C4-2B (cell line): ENCODE results near the gene HYAL2.

Experiments used
- CTCF ChIP-seq: fragments of 450-650 bp; conservative IDR thresholded peaks from 2 replicates; pipeline ENCODE4 v1.5.1; 2017; ENCODE audit warnings: mild to moderate bottlenecking
- ZFX ChIP-seq: fragments of 450-650 bp; IDR thresholded peaks from 2 replicates; pipeline ENCODE4 v1.6.1; 2017

GRCh38 chr3:50352781-50353180, 30.2 kb upstream of the HYAL2 start:
- no peak; the same call in 1 of the 2 replicates for TF ChIP-seq CTCF
- TF ChIP-seq ZFX: no peak
